Endothelial cell of umbilical vein (primary cell): Measurements from ENCODE around the gene POU6F2.

ENCODE experiments used
- EZH2 ChIP-seq: IDR thresholded peaks from 2 replicates; pipeline ENCODE4 v1.6.1; 2012; ENCODE audit warnings: borderline replicate concordance, low read depth, mild to moderate bottlenecking, moderate library complexity, low read length, inconsistent platforms; ENCODE audit not compliant: severe bottlenecking
- FOS ChIP-seq: IDR thresholded peaks from 2 replicates; pipeline ENCODE4 v1.6.1; 2011; ENCODE audit warnings: mild to moderate bottlenecking, low read length, moderate library complexity, borderline replicate concordance; ENCODE audit not compliant: insufficient read depth
- GATA2 ChIP-seq: IDR thresholded peaks from 2 replicates; pipeline ENCODE4 v1.7.0; 2011; ENCODE audit warnings: low read depth, mild to moderate bottlenecking, moderate library complexity, mixed read lengths, low read length; ENCODE audit not compliant: insufficient read length, insufficient read depth
- JUN ChIP-seq: IDR thresholded peaks from 2 replicates; pipeline ENCODE4 v1.6.1; 2011; ENCODE audit warnings: borderline replicate concordance, low read depth; ENCODE audit not compliant: insufficient read length, insufficient read depth
- MYC ChIP-seq: IDR thresholded peaks from one replicate; pipeline ENCODE4 v1.6.1; 2011; ENCODE audit warnings: mild to moderate bottlenecking, low read depth, low read length
- POLR2A ChIP-seq: IDR thresholded peaks from 2 replicates; pipeline ENCODE4 v1.6.1; 2012; ENCODE audit warnings: low read depth, mild to moderate bottlenecking, control low read depth, low read length
- POLR2AphosphoS5 ChIP-seq: IDR thresholded peaks from 2 replicates; pipeline ENCODE4 v1.6.1; 2012; ENCODE audit warnings: low read depth, mild to moderate bottlenecking, control low read depth, low read length, moderate library complexity; ENCODE audit not compliant: insufficient read depth
- TF ChIP-seq, protein P1 (sequence below), 2 donors: IDR thresholded peaks; 1 replicate in 1 of 2; 2 replicates in 1 of 2; pipeline ENCODE4 v1.5.1; 2011; ENCODE audit warnings: low read length in 2 of 2, mild to moderate bottlenecking in 2 of 2, moderate library complexity in 2 of 2, control low read depth in 1 of 2, inconsistent platforms in 1 of 2, low read depth in 1 of 2; ENCODE audit not compliant: insufficient read depth in 1 of 2; ENCODE audit errors: extremely low read depth in 1 of 2
- TF ChIP-seq, protein P2 (sequence below): IDR thresholded peaks from 2 replicates; pipeline ENCODE4 v1.6.1; 2011; ENCODE audit not compliant: insufficient read depth, insufficient read length

DNA sequence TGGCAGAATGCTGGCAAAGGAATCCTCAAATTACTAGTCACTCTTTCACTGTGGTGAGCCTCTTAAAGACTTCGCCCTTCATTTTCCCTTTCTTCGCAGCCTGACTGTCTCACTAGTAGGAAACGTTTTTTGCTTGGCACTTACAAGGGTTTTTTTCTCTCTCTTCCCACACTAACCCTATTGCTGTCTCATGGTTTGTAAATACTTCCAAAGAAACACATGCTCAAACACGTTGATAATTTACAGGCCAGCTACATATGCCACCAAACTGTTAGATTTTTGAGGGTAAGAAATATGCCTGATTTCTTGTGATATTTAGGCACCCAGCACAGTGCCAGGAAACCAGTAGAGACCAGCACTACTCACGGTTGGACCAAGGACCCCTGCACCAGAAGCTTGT, 340.2 kb downstream of the POU6F2 start:
- TF ChIP-seq, protein P1, sequence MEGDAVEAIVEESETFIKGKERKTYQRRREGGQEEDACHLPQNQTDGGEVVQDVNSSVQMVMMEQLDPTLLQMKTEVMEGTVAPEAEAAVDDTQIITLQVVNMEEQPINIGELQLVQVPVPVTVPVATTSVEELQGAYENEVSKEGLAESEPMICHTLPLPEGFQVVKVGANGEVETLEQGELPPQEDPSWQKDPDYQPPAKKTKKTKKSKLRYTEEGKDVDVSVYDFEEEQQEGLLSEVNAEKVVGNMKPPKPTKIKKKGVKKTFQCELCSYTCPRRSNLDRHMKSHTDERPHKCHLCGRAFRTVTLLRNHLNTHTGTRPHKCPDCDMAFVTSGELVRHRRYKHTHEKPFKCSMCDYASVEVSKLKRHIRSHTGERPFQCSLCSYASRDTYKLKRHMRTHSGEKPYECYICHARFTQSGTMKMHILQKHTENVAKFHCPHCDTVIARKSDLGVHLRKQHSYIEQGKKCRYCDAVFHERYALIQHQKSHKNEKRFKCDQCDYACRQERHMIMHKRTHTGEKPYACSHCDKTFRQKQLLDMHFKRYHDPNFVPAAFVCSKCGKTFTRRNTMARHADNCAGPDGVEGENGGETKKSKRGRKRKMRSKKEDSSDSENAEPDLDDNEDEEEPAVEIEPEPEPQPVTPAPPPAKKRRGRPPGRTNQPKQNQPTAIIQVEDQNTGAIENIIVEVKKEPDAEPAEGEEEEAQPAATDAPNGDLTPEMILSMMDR (IDR thresholded peaks at IDR 0.05; ENCODE audit: extremely low read depth in 1 of 2, insufficient read depth in 1 of 2, low read depth in 1 of 2, low read length in 2 of 2) = no peak
- TF ChIP-seq GATA2 (no peak), EZH2 (no peak), JUN (no peak), POLR2AphosphoS5 (no peak), POLR2A (no peak), MYC (no peak), FOS (no peak)
- TF ChIP-seq, protein P2, sequence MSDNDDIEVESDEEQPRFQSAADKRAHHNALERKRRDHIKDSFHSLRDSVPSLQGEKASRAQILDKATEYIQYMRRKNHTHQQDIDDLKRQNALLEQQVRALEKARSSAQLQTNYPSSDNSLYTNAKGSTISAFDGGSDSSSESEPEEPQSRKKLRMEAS = no peak
